GM12892 (cell line): ENCODE data around the gene PPP1R9B.

ENCODE experiments used
- DNase-seq: peaks from one replicate; pipeline ENCODE4 v3.0.0; 2011; ENCODE audit not compliant: insufficient read length
- FAIRE-seq: peaks from 2 replicates; lab custom pipeline; 2011; peaks lifted over from hg19 to GRCh38; lab: Jason Lieb, UNC
- POLR2A ChIP-seq: IDR thresholded peaks from 2 replicates; pipeline ENCODE4 v1.6.1; 2011; ENCODE audit warnings: low read depth, low read length, control low read depth
- POLR2AphosphoS5 ChIP-seq: IDR thresholded peaks from 2 replicates; pipeline ENCODE4 v1.6.1; 2011; ENCODE audit warnings: low read depth, low read length, control low read depth
- TAF1 ChIP-seq: IDR thresholded peaks from 2 replicates; pipeline ENCODE4 v1.6.1; 2011; ENCODE audit warnings: low read depth, mild to moderate bottlenecking, control low read depth, low read length, borderline replicate concordance

The PPP1R9B gene

GRCh38 chr17:50184611-50185398, 34.3 kb upstream of the PPP1R9B start:
- DNase-seq (no peak), FAIRE-seq (no peak)
- no peak for TF ChIP-seq POLR2AphosphoS5

- TF ChIP-seq POLR2AphosphoS5: no peak
- no peak for TF ChIP-seq TAF1
- TF ChIP-seq POLR2A: no peak
- no peak for DNase-seq
- no peak for FAIRE-seq
Observed at GRCh38 chr17:50184064-50184463, 33.6 kb upstream of the PPP1R9B start.

GRCh38 chr17:50183421-50183994, 33.0 kb upstream of the PPP1R9B start:
- DNase-seq: no peak
- TF ChIP-seq POLR2AphosphoS5 (no peak), TAF1 (no peak), POLR2A (no peak)
- FAIRE-seq: peak; percentile 27

GRCh38 chr17:50182783-50183420, 32.4 kb upstream of the PPP1R9B start:
- no peak for FAIRE-seq
- no peak for TF ChIP-seq POLR2AphosphoS5
- TF ChIP-seq TAF1: no peak
- TF ChIP-seq POLR2A: no peak

GRCh38 chr17:50181591-50182560, 31.4 kb upstream of the PPP1R9B start:
- TF ChIP-seq TAF1 (no peak), POLR2AphosphoS5 (no peak), POLR2A (no peak)
- DNase-seq (no peak), FAIRE-seq (peak; percentile 17)

More at GRCh38 chr17:50182783-50183420, 32.4 kb upstream of the PPP1R9B start:
- DNase-seq: no peak

- no peak for TF ChIP-seq POLR2A
- no peak for TF ChIP-seq POLR2AphosphoS5
- no peak for TF ChIP-seq TAF1
- DNase-seq: no peak
- FAIRE-seq: no peak
Observed at GRCh38 chr17:50181144-50181543, 30.7 kb upstream of the PPP1R9B start.

- FAIRE-seq (no peak), DNase-seq (no peak)
- TF ChIP-seq POLR2A (no peak), TAF1 (no peak), POLR2AphosphoS5 (no peak)
Observed at GRCh38 chr17:50180620-50181019, 30.1 kb upstream of the PPP1R9B start.

GRCh38 chr17:50180111-50180510, 29.6 kb upstream of the PPP1R9B start:
- no peak for TF ChIP-seq POLR2A
- no peak for TF ChIP-seq TAF1
- no peak for TF ChIP-seq POLR2AphosphoS5
- FAIRE-seq: no peak

GRCh38 chr17:50177983-50178834, 27.7 kb upstream of the PPP1R9B start:
- TF ChIP-seq POLR2A: no peak
- no peak for TF ChIP-seq POLR2AphosphoS5
- TF ChIP-seq TAF1: no peak
- peak; percentile 67 for DNase-seq
- FAIRE-seq: peak; percentile 79

More at GRCh38 chr17:50180111-50180510, 29.6 kb upstream of the PPP1R9B start:
- no peak for DNase-seq

GRCh38 chr17:50177476-50177875, 27.0 kb upstream of the PPP1R9B start:
- no peak for FAIRE-seq
- no peak for TF ChIP-seq POLR2A
- no peak for TF ChIP-seq POLR2AphosphoS5
- TF ChIP-seq TAF1: no peak

More at GRCh38 chr17:50177476-50177875, 27.0 kb upstream of the PPP1R9B start:
- DNase-seq: no peak
